Measurements from ENCODE around the gene PLA2R1.

The PLA2R1 gene

GRCh38 chr2:160028431-160029269, 33.8 kb downstream of the PLA2R1 start:
- no peak for DNase-seq

- no peak for DNase-seq
Observed at GRCh38 chr2:160022162-160022561, 40.3 kb downstream of the PLA2R1 start.

GRCh38 chr2:160019374-160020090, 42.9 kb downstream of the PLA2R1 start:
- DNase-seq, result no peak

- no peak for DNase-seq
Observed at GRCh38 chr2:160015746-160016145, 46.7 kb downstream of the PLA2R1 start.

GRCh38 chr2:160014227-160014626, 48.2 kb downstream of the PLA2R1 start:
- no peak for DNase-seq

GRCh38 chr2:160010361-160011145, 51.9 kb downstream of the PLA2R1 start:
- DNase-seq, result peak; percentile 15

- DNase-seq, result no peak
Observed at GRCh38 chr2:160007111-160007510, 55.3 kb downstream of the PLA2R1 start.

- no peak for DNase-seq
Observed at GRCh38 chr2:160006475-160006874, 55.9 kb downstream of the PLA2R1 start.

- DNase-seq, result no peak
Observed at GRCh38 chr2:160005908-160006307, 56.5 kb downstream of the PLA2R1 start.

GRCh38 chr2:160005476-160005875, 56.9 kb downstream of the PLA2R1 start:
- no peak for DNase-seq

GRCh38 chr2:159998961-159999360, 63.5 kb downstream of the PLA2R1 start:
- DNase-seq, result no peak

- DNase-seq, result no peak
Observed at GRCh38 chr2:159998243-159998642, 64.2 kb downstream of the PLA2R1 start.

- no peak for DNase-seq
Observed at GRCh38 chr2:159996792-159997546, 65.4 kb downstream of the PLA2R1 start.

GRCh38 chr2:159995038-159995437, 67.4 kb downstream of the PLA2R1 start:
- DNase-seq, result no peak

- DNase-seq, result no peak
Observed at GRCh38 chr2:159989249-159989648, 73.2 kb downstream of the PLA2R1 start.

GRCh38 chr2:159988412-159988970, 73.9 kb downstream of the PLA2R1 start:
- no peak for DNase-seq

- DNase-seq, result no peak
Observed at GRCh38 chr2:159987181-159987580, 75.2 kb downstream of the PLA2R1 start.

- no peak for DNase-seq
Observed at GRCh38 chr2:159985656-159986055, 76.8 kb downstream of the PLA2R1 start.

- DNase-seq, result no peak
Observed at GRCh38 chr2:159984034-159984433, 78.4 kb downstream of the PLA2R1 start.

GRCh38 chr2:159982842-159983785, 79.3 kb downstream of the PLA2R1 start:
- no peak for DNase-seq

- no peak for DNase-seq
Observed at GRCh38 chr2:159982270-159982669, 80.1 kb downstream of the PLA2R1 start.

Data from NCI-H748 treated with DMSO at 0.1 percent for 48 hours (cell line).